NCI-H69 (cell line): ENCODE measurements around the gene MREG.

Experiments
- DNase-seq: peaks from one replicate; lab custom pipeline; 2025; lab: John Stamatoyannopoulos, UW

Gene MREG

GRCh38 chr2:216013080-216013909 is at the start of gene MREG:
MREG (minus strand) TSS chr2:216013551; CDS start chr2:216013327, 224 bp downstream.
- DNase-seq: peak; percentile 90

GRCh38 chr2:216059233-216059834 is 46.0 kb upstream of the MREG start:
- peak; percentile 33 for DNase-seq

GRCh38 chr2:216057688-216058193 is 44.4 kb upstream of the MREG start:
- no peak for DNase-seq

- DNase-seq: no peak
Measured at GRCh38 chr2:216056739-216057138, 43.4 kb upstream of the MREG start.

- DNase-seq: no peak
Measured at GRCh38 chr2:216055680-216056079, 42.3 kb upstream of the MREG start.

- no peak for DNase-seq
Measured at GRCh38 chr2:216052420-216052819, 39.1 kb upstream of the MREG start.

- no peak for DNase-seq
Measured at GRCh38 chr2:216051350-216051749, 38.0 kb upstream of the MREG start.

- no peak for DNase-seq
Measured at GRCh38 chr2:216049452-216049851, 36.1 kb upstream of the MREG start.

GRCh38 chr2:216047397-216047796 is 34.0 kb upstream of the MREG start:
- DNase-seq: no peak

- no peak for DNase-seq
Measured at GRCh38 chr2:216044883-216045486, 31.6 kb upstream of the MREG start.

- DNase-seq: no peak
Measured at GRCh38 chr2:216043949-216044348, 30.6 kb upstream of the MREG start.

GRCh38 chr2:216041438-216041837 is 28.1 kb upstream of the MREG start:
- no peak for DNase-seq

- DNase-seq: no peak
Measured at GRCh38 chr2:216039918-216040317, 26.6 kb upstream of the MREG start.

- peak; percentile 52 for DNase-seq
Measured at GRCh38 chr2:216034065-216034464, 20.7 kb upstream of the MREG start.

GRCh38 chr2:216033403-216033802 is 20.1 kb upstream of the MREG start:
- no peak for DNase-seq

- DNase-seq: no peak
Measured at GRCh38 chr2:216031960-216032689, 18.8 kb upstream of the MREG start.

GRCh38 chr2:216030216-216030615 is 16.9 kb upstream of the MREG start:
- DNase-seq: no peak

GRCh38 chr2:216029416-216030129 is 16.2 kb upstream of the MREG start:
- no peak for DNase-seq

- DNase-seq: no peak
Measured at GRCh38 chr2:216024779-216025336, 11.5 kb upstream of the MREG start.

GRCh38 chr2:216023055-216023648 is 9.8 kb upstream of the MREG start:
- peak; percentile 46 for DNase-seq
